Tibial nerve (tissue), 4 donors: ENCODE measurements around the gene ATP6V1E1.

Experiments used
- EP300 ChIP-seq, 2 donors: sonication (generic); formaldehyde crosslinking; IDR thresholded peaks; one replicate each; pipeline ENCODE4 v1.6.1; 2017; ENCODE audit warnings: antibody characterized with exemption in 2 of 2, mild to moderate bottlenecking in 1 of 2
- POLR2A ChIP-seq, 2 donors: fragments of 450-650 bp; IDR thresholded peaks; one replicate each; pipeline ENCODE4 v1.6.1; 2017; ENCODE audit warnings: antibody characterized with exemption in 2 of 2, mild to moderate bottlenecking in 2 of 2, moderate library complexity in 2 of 2
- TF ChIP-seq, protein P1 (sequence below), 5 experiments: fragments of 200-600 bp in 3 of 5; fragments of 450-650 bp in 2 of 5; sonication (generic) in 3 of 5; IDR thresholded peaks; one replicate each; pipeline ENCODE4 v1.5.1; 2016 to 2019; ENCODE audit warnings: antibody characterized with exemption in 5 of 5, mild to moderate bottlenecking in 3 of 5, moderate library complexity in 2 of 5

DNA sequence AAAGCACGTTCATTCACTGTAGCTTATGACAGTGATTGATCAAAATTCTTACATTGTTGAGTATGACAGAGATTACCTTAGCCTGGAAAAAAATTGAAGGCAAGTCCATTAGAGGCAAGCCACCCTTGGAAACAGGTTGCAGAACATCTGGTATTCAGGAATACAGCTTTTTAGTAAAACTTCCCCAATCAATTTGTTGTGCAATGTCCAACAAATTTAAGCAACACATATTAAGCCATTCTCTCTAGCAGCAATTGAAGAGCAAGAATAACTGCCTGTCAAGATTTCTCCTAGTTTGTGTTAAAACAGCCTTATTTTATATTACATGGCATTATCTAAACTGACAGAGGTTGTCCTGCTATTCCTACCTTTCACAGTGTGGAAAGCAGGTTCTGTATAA, 47.0 kb upstream of the ATP6V1E1 start:
- TF ChIP-seq, protein P1, sequence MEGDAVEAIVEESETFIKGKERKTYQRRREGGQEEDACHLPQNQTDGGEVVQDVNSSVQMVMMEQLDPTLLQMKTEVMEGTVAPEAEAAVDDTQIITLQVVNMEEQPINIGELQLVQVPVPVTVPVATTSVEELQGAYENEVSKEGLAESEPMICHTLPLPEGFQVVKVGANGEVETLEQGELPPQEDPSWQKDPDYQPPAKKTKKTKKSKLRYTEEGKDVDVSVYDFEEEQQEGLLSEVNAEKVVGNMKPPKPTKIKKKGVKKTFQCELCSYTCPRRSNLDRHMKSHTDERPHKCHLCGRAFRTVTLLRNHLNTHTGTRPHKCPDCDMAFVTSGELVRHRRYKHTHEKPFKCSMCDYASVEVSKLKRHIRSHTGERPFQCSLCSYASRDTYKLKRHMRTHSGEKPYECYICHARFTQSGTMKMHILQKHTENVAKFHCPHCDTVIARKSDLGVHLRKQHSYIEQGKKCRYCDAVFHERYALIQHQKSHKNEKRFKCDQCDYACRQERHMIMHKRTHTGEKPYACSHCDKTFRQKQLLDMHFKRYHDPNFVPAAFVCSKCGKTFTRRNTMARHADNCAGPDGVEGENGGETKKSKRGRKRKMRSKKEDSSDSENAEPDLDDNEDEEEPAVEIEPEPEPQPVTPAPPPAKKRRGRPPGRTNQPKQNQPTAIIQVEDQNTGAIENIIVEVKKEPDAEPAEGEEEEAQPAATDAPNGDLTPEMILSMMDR (IDR thresholded peaks at IDR 0.05), result no peak
- no peak for TF ChIP-seq POLR2A (IDR thresholded peaks at IDR 0.05)
- TF ChIP-seq EP300 (IDR thresholded peaks at IDR 0.05), result no peak
